GM21423 (cell line): ENCODE results near the gene AP2A2.

Source experiments
- ATAC-seq: cut with Tn5 transposase; IDR thresholded peaks from one replicate; pipeline ENCODE4 v1.9.1; 2021; ENCODE audit warnings: mild to moderate bottlenecking, moderate library complexity; ENCODE audit not compliant: unreplicated experiment

Gene AP2A2

DNA sequence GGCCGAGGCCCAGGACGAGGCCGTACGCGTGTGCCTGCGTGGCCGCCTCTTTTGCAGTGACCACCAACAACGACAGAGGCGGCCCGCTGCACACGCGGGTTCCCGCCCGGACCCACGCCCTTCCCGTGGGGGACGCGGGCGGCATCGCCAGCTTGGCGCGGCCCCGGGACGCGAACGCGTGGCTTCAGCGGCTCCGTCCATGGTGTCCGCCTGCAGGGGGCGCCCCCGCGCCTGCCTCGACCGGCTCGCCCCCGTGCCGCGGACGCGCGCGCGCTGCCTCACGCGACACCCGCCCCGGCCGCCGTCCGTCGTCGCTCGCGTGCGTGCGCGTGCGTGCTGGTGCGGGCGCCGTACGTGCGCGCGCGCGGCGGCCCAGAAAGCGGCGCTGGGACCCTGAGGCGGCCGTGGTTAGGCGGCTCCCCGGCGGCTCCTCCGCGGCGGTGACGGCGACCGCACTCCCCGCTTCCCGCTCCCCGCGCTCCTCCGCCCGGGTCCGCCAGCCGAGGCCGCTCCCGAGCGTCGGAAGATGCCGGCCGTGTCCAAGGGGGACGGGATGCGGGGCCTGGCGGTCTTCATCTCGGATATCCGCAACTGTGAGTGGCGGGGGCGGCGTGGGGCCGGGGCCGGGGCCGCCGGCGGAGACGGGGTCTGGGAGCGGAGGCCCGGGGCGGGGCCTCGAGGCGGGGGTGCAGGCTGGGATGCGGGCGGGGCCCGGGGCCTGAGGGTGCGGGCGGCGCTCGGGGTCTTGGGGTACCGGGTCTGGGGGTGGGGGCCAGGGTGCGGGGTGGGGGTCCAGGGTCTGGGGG lies at the start of gene AP2A2:
AP2A2 (plus strand) TSS at position 375 of the 806 bp plus-strand sequence; CDS start at position 527, 152 bp downstream.
- ATAC-seq, result peak; percentile 74

DNA sequence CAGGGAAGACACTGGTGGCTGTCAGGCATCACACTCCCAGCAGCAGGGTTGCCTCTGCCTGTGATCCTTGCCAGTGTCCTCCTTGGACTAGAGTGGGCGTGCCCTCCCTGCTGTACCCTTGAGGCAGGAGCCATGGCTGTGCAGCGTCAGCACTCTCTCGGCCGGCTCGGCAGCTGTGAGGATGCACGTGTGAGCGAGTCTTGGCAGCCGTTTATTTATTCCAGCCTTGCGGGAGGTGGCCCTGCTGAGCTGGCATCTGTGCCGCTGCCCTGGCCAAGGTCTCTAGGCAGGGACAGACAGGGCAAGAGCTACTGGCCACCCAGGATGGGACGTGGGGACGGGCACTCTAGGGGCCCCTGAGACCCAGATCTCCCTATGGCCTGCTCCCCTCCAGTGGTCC lies 49.1 kb upstream of the AP2A2 start:
- ATAC-seq, result no peak

DNA sequence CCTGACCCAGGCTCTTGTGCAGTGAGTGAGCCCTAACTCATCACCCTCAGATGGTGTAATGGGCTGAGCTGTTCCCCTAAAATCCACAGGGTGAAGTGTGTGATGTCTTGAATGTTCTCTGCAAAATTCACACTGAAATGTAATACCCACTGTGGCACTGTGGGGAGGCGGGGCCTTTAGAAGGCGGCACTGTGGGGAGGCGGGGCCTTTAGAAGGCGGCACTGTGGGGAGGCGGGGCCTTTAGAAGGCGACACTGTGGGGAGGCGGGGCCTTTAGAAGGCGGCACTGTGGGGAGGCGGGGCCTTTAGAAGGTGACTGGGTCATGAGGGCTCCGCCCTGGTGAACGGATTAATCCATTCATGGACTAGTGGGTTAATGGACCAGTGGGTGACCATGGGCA lies 48.1 kb upstream of the AP2A2 start:
- no peak for ATAC-seq

DNA sequence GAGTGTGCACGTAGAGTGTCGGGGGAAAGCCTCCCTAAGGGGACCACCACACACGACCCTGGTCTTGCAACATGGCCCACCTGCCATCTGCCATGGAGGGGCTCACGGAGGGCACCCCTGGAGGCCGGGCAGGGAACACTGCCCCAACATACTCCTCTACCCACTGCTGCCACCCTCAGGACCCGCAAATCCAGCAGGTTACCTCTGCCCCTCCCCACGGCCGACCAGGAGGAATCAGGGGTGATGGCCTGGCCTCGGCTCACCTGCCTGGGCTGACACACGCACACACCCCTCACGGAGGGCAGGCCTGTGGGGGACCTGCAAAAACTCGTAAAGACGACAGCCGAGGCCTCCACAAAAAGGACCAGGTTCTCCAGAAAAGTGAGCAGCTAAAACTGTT lies 45.2 kb upstream of the AP2A2 start:
- ATAC-seq, result no peak

DNA sequence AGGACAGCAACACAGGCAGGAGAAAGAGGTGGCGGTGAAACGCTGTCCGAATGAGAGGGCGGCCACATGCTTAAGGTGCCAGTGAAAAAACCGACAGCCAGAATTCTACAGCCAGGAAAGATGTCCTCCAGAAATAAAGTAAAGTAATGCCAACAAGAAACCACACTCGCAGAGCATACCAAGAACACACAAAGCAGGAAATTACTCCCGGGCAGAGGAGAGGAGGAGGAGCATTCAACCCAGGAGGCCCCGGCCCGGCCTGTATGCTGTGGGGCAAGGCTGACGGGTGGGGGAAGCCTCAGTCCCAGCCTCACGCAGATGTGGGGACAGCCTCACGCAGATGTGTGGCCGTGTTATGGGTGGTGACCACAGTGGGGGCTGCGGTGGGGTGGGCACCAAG lies 43.1 kb upstream of the AP2A2 start:
- no peak for ATAC-seq

DNA sequence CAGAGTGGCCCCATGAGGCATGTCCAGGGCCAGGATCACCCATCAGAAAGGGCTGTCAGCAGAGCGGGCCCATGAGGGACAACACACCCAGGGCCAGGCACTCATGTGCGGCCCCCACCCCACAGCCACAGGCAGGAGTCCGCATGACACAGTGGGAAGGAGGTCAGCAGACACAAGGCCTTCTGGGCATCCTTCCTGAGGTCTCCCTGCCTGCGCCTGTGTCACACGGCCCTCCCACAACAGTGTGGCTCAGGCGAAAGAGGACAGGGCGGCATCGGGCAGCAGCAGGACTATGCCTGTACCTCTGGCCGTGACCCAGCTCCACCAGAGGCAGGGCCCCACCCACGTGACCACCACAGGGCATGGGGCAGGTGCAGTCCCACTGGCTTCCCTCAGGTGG lies 42.1 kb upstream of the AP2A2 start:
- ATAC-seq, result no peak

DNA sequence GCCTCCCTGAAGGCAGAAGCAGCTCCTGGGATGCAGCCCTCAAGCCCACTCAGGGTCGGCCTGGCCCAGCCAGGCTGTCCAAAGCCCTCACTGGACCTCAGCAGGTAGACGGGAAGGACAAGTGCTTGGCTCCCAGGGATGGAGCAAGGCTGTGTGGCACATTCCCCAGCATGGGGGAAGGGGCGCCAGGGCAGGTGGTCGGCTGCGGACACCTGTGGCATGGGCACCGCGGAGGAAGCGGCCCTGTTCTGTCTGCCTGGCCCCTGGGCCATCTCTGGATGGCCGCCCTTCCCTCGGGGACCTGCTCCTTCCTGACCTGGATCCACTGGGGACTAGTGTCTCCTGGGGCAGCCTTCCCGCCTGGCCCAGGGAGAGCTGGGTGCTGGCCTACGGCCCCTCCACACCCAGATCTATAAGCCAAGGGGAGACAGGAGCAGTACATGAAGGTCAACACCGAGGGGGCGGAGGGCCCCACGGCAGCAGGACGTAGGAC lies 41.0 kb upstream of the AP2A2 start:
- ATAC-seq, result no peak

DNA sequence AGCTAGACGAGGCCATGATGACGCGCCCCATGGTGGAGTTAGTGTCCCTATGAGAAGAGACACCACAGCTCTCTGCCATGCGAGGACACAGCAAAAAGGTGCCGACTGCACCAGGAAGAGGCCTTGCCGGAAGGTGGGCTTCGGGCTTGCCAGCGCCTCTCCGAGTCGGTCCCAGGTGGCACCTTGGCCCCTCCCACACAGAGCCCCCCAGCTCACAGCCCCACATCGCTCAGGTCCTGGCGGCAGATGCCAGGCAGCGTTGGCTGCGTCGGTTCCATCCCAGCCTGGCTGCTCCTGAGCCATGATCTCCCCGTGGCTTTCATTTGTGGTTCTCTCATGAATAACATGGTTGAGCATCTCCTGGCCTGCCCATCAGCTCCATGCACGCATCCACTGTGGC lies 39.1 kb upstream of the AP2A2 start:
- ATAC-seq, result no peak

DNA sequence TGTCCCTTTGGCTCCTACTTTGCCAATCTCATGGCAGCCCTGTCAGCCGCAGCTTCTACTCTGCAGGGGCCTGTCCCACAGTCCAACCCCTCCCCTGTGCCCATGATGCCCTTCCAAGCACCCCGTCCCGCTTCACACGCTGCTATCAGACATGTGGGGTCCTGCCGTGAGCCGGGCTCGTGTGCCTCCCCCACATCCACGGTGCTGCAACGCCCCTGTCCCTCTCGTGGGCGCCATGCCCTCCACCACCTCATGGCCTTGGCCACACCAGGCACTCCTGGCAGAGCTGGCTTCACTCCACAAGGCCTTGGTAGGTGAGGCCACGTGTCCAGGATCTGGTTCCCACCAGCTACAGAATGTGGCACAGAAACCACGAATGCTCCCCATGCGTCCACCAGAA lies 38.1 kb upstream of the AP2A2 start:
- no peak for ATAC-seq

DNA sequence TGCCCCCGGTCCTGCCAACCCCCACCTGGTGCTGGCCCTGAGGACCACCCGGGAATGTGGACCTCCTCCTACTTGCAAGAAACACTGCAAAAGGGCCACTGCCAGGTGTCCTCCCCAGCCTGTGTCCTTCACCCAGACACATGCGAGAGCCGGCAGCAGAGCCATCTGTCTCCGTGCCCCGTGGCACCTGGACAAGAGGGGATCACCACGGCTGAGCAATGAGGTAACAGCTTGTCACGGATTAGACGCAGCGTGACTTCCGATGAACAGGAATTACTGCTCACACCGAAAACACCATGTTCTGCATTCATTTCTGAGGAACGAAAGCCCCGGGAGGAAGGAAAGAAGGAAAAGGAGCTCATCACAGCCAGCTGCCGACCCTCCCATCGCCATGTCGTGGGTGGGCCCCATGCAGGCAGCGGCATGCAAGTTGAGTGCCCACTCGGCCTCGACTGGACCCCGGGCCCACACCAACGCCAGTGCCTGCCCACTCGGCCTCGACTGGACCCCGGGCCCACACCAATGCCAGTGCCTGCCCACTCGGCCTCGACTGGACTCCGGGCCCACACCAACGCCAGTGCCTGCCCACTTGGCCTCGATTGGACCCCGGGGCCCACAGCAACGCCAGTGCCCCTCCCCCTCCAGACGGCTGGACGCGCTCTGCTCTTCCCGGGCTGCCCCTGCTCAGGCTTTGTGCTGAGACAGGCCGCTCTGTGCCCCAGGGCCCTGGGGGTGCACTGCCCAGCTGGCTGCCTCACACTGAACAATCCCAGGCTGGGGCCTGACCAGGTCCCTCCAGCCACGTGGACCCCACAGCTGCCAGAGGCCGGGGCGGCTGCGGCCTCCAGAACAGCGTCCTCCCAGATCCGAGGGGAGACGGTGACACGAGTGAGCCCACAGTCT lies 37.1 kb upstream of the AP2A2 start:
- no peak for ATAC-seq

DNA sequence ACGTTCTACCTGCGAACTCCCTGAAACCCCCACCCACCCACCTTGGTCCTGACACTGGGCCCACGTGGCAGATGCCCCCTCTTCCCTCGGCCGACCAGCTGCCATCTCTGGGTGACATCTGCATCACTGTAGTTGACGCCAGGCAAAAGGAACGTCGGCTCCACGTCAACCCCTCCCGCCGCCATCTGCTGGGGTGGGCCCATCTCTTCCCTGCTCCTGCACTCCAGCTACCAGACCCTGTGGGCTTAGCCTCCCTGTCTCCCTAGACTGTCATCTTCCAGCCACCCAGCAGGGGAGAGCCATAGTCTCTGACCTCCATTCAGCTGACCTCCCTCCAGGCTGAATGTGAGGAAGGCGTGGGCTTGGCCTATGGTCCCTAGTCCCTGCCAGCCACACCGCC lies 36.4 kb upstream of the AP2A2 start:
- ATAC-seq, result no peak

DNA sequence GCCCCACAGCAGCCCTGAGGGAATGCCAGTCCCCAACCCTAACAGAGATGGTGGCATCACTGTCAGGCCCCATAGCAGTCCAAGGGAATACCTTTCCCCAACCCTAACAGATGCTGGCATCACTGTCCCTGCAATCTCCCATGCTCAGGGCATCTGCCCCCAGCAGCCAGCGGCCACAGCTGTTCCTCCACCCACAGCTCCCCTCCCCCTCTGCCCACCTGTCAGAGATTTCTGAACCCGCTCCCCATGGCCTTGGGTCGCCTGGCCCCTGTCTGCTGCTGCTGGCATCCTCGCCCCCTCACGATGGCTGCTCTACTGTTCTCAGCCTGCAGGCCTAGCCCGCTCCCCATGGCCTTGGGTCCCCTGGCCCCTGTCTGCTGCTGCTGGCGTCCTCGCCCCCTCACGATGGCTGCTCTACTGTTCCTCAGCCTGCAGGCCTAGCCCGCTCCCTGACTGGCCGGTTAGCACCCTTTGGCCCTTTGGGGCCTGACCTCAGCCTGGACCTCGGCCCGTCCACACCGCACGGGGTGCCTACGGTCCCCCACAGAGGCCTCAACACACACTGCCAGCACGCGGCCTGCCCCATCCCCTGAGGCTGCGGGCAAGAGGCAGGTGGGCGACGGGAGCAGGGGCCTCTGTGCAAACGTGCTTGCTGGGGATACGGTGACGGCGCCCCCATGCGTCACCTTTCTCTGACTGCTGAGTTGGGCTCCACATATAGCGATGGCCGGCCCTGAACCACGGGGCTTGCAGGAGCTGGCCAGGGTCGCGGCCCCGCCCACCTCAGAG lies 35.8 kb upstream of the AP2A2 start:
- ATAC-seq, result no peak

DNA sequence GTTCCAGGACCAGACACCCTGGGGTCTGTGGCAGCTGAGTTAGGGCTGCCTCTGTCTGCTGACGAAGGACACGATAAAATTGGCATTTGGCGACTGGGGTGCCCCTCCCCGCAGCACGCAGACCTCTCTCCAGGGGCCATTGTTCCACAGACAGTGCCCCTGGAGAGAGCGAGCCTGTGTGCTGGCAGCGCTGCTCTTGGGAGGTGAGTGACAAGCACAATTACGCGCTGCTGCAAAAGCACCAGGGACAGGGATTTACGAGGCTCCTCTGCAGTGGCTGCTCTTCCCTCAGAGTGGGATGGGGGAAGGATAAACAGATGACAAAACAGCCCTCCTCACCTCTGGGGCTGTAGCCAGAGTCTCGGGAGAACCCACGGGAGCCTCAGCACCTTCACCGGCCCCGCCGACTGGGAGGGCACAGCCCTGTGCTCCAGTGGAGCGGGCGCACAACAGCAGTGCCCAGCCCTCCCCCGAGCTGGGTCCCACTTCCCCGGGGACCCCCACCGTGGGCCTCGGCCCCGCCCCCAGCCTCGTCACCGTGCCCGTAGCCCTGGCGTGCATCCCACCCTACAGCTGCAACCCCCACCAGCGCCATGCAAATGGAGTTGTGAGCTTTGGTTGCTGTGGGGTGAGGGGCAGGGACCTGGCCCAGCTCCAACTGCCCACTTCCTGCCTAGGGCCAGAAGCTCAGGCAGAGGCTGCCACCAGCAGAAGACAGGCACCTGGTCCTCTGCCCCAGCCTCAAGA lies 34.7 kb upstream of the AP2A2 start:
- no peak for ATAC-seq

DNA sequence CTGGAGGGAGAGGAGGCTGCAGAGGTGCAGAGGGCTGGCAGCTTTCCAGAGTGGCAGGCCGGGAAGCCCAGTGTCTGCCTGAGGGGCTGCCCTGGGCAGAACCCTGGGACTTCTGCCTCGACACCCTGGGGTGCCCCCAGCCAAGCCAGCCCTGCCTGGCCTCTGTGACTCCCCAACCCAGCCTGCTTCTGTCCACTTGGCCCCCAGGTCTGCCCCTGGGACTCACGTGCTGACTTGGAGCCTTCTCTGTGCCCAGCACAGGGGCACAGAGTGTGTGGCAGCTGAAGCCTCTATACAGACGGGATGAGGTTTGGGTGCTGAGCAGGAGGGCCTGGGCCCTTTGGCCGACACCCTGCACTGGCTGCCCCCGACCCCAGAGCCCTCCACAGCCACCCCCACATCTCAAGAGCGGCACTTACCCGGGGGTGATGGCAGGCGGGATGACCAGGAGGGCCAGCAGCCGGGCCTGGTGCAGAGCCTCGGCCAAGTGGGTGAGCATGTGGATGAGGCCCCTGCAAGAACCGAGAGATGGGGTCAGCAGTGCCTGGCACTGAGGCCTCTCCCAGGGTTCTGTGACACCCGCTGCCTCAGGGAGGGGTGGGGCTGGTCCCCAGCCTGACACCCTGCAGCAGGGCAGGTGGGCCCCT lies 32.5 kb upstream of the AP2A2 start:
- ATAC-seq, result no peak

DNA sequence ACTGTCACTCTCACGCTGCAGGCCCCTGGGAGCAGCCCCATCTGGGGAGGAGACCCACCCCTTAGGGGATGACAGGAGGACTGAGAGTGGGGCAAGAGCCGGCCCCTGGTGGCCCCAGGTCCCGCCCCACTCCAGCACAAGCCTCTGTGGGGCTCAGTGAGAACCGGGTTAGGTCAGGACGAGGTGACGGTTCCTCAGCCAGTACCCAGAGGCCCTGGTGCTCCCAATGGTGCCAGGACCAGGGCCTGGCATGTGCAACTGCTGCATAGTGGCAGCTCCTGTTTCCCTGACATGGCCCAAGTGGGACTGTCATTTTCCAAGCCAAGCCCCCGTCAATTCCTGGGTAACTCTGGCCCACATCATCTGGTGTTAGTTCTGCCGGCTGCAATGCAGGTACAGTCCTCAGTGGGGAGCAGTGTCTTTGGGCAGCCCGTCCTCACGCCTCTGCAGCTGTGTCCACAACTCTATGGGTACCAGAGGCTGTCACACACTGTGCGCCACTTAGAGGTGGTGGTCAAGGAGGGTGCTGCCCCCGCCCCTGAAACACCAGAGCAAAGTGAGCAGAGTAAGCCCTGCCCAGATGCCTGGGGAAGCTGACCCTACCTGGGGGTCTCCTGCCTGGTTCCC lies 31.0 kb upstream of the AP2A2 start:
- no peak for ATAC-seq

DNA sequence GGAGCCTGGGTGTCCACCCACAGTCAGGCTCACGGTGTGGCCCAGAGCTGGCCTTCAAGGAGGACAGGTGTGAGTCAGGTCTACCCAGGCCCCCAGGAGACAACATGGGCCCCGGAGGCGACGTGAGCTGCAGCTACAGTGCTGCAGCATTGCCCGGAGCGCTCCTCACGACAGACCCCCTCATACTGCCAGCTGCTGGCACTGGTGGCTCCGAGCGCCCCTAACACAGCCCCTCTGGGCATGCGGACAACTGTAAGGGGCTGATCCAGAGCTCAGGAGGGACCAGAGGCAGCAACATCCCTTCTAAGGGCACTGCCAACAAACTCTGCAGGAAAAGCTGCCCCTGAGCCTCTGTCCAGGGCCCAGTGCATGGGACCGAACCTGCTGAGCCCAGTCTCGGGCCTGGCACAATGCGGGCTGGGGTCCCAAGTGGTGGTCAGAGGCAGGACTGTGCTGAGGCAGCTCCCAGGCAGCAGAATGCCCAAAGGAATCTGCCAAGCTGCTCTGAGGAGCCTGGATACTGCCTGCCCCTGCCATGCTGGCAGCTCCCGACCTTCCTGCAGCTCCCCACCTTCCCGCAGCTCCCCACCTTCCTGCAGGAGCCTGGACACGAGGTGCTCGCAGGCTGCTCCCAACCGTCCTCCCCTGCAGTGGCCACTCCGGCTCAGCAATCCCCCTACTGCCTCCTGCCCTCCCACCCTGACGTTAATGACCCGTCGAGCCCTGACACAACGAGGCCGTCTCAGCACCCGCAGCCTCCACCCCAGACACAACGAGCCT lies 30.1 kb upstream of the AP2A2 start:
- no peak for ATAC-seq

DNA sequence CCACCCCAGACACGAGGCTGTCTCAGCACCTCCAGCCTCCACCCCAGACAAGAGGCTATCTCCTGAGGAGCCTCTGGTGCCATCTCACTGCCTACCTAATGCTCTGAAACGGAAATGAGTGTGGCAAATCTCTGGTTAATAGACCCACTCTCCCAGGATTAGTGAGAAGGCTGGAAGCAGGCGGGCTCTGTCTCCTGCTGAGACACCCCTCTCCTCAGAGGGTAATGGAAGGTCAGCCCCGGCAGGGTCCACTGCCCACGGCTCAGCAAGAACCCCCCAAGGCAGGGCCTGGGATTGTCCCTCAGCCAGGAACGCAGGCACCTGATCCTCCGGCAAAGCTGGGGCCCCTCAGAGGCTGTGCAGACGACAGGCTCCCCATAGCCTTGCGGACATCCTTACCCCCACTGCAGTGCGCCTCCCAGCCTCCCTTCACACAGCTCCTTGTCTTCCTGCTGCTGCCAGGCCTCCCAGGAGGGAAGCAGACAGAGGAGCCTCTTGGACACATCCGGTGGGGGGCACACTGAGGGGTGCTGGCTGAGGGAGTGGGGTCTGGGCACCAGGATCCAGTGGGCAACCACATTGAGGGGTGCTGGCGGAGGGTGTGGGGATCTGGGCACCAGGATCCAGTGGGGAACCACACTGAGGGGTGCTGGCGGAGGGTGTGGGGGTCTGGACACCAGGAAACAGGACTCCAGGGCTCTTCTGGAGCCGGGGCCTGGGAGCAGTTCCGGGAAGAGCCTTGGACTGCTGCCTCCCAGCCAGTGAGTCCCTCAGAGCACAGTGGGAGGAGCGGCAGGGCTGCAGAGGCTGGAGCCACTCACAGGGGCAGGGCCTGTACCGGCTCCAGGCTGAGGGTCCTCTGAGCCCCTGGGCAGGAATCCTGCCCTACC lies 28.2 kb upstream of the AP2A2 start:
- no peak for ATAC-seq

DNA sequence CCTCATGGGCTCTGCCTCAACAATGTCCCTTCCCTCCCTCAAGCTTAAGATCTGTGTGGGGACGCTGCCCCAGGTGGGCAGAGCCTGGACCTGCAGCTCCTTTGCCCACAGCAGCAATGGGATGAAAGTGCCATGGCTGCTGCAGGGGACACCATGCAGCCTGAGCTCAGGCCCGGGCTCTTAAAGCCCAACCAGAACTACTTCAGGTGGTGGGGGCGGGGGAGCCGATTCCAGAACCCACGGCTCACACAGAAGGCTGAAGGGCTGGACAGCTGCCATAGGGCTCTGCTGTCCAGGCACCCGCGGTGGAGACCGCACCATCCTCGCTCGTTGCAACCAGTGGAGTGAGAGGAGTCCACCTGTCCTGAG lies 27.5 kb upstream of the AP2A2 start:
- no peak for ATAC-seq
